ENCODE data around the gene SMG6.

- TF ChIP-seq GABPB1 (CRISPR knock-in tag; IDR thresholded peaks at IDR 0.05) (no peak), CTCF (IDR thresholded peaks at IDR 0.05) (no peak), ZNF281 (CRISPR knock-in tag; IDR thresholded peaks at IDR 0.05) (no peak), MAX (CRISPR knock-in tag; IDR thresholded peaks at IDR 0.05) (no peak), ZMAT4 (CRISPR knock-in tag; IDR thresholded peaks at IDR 0.05) (no peak), SMAD3 (CRISPR knock-in tag; IDR thresholded peaks at IDR 0.05; ENCODE audit: borderline replicate concordance) (no peak), ATF2 (CRISPR knock-in tag; IDR thresholded peaks at IDR 0.05; ENCODE audit: borderline replicate concordance, low read depth) (no peak), JUN (CRISPR knock-in tag; IDR thresholded peaks at IDR 0.05) (no peak), ZNF232 (CRISPR knock-in tag; IDR thresholded peaks at IDR 0.05) (no peak), FOXP4 (CRISPR knock-in tag; IDR thresholded peaks at IDR 0.05) (no peak), ATF3 (CRISPR knock-in tag; conservative IDR thresholded peaks at IDR 0.05) (no peak), ZBTB21 (CRISPR knock-in tag; IDR thresholded peaks at IDR 0.05; ENCODE audit: borderline replicate concordance) (no peak), ZNF425 (CRISPR knock-in tag; conservative IDR thresholded peaks at IDR 0.05) (no peak)
Measured at GRCh38 chr17:2240541-2240940, 63.0 kb downstream of the SMG6 start.

Measured in WTC11 (cell line).